ENCODE measurements around the gene NRG2.

The NRG2 gene

DNA sequence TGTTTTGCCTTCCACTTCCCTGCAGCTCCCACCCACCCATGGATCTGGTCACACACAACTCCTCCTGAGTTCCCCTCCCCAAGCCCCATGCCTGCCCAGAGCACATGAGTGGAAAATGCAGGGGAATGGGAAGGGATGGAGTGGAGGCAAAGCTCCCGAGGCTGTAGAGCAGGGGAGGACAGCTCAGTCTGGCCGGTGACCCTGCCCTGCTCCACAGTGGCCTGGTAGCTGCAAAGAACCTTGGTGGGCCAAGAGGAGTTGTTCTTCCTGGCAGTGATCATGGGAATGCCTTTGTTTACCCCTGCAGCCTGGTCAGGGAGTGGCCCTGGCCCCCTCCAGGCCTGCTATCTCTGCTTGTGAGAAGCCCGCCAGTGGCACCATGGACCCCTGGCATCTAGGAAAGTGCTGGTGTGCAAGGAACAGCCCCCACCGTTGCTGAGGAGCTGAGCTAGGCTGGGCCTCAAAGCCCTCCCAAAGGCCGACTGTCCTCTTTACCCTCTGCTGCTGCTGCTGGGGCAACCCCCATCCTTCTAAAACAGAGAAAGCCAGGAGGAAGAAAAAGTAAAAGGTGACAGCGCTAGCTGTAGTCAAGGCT is 187.1 kb downstream of the NRG2 start:
- TF ChIP-seq, protein P1, sequence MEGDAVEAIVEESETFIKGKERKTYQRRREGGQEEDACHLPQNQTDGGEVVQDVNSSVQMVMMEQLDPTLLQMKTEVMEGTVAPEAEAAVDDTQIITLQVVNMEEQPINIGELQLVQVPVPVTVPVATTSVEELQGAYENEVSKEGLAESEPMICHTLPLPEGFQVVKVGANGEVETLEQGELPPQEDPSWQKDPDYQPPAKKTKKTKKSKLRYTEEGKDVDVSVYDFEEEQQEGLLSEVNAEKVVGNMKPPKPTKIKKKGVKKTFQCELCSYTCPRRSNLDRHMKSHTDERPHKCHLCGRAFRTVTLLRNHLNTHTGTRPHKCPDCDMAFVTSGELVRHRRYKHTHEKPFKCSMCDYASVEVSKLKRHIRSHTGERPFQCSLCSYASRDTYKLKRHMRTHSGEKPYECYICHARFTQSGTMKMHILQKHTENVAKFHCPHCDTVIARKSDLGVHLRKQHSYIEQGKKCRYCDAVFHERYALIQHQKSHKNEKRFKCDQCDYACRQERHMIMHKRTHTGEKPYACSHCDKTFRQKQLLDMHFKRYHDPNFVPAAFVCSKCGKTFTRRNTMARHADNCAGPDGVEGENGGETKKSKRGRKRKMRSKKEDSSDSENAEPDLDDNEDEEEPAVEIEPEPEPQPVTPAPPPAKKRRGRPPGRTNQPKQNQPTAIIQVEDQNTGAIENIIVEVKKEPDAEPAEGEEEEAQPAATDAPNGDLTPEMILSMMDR (conservative IDR thresholded peaks at IDR 0.05; ENCODE audit: control insufficient read depth, insufficient read depth, low read depth, low read length): no peak
- no peak overlapping the region for H3K4me3 ChIP-seq (ENCODE audit: control insufficient read depth, low read depth, low read length)
- no peak for DNase-seq (ENCODE audit: low read depth)

- DNase-seq (ENCODE audit: low read depth): no peak
- TF ChIP-seq, protein P1 (conservative IDR thresholded peaks at IDR 0.05; ENCODE audit: control insufficient read depth, insufficient read depth, low read depth, low read length): no peak
- H3K4me3 ChIP-seq (ENCODE audit: control insufficient read depth, low read depth, low read length): no peak overlapping the region
These were observed 187.6 kb downstream of the NRG2 start for GRCh38 chr5:139855451-139855850.

GRCh38 chr5:139854953-139855352 is 188.1 kb downstream of the NRG2 start:
- H3K4me3 ChIP-seq (ENCODE audit: control insufficient read depth, low read depth, low read length): no peak overlapping the region
- no peak for DNase-seq (ENCODE audit: low read depth)
- TF ChIP-seq, protein P1 (conservative IDR thresholded peaks at IDR 0.05; ENCODE audit: control insufficient read depth, insufficient read depth, low read depth, low read length): no peak

- no peak for DNase-seq (ENCODE audit: low read depth)
- H3K4me3 ChIP-seq (ENCODE audit: control insufficient read depth, low read depth, low read length): no peak overlapping the region
- TF ChIP-seq, protein P1 (conservative IDR thresholded peaks at IDR 0.05; ENCODE audit: control insufficient read depth, insufficient read depth, low read depth, low read length): no peak
These were observed 189.0 kb downstream of the NRG2 start for GRCh38 chr5:139854029-139854605.

- TF ChIP-seq, protein P1 (conservative IDR thresholded peaks at IDR 0.05; ENCODE audit: control insufficient read depth, insufficient read depth, low read depth, low read length): no peak
- no peak for DNase-seq (ENCODE audit: low read depth)
- no peak overlapping the region for H3K4me3 ChIP-seq (ENCODE audit: control insufficient read depth, low read depth, low read length)
These were observed 190.4 kb downstream of the NRG2 start for GRCh38 chr5:139852696-139853095.

GRCh38 chr5:139851558-139851957 is 191.5 kb downstream of the NRG2 start:
- H3K4me3 ChIP-seq (ENCODE audit: control insufficient read depth, low read depth, low read length): no peak overlapping the region
- TF ChIP-seq, protein P1 (conservative IDR thresholded peaks at IDR 0.05; ENCODE audit: control insufficient read depth, insufficient read depth, low read depth, low read length): no peak
- DNase-seq (ENCODE audit: low read depth): no peak

All from fibroblast of mammary gland (primary cell).